ENCODE data around the gene MMP1. TPM values are rescaled to one million over a fixed set of nuclear protein-coding genes. Genes with fewer than 3 reads are reported as not detected.

Gene MMP1
- total RNA-seq, 4 donors from 2014 or later: not detected

- TF ChIP-seq POLR2A (IDR thresholded peaks at IDR 0.05): no peak
- no peak for TF ChIP-seq CTCF (IDR thresholded peaks at IDR 0.05)
- intact Hi-C loops (cut with DNase I; ENCODE audit: low total_unique reads): no loop called here
- 85 to 90% methylated on average over 2 of the region's 2 CpGs for WGBS, 2 donors
- no peak overlapping the region for H3K4me3 ChIP-seq (ENCODE audit: low read depth, poor library complexity, severe bottlenecking)
- DNase-seq (ENCODE audit: low spot score in 2 of 2): no peak
Measured at GRCh38 chr11:102837156-102837555, 39.2 kb upstream of the MMP1 start.

- intact Hi-C loops (cut with DNase I; ENCODE audit: low total_unique reads): no loop called here
Measured at GRCh38 chr11:102836290-102836875, 38.4 kb upstream of the MMP1 start.

GRCh38 chr11:102833731-102834130, 35.8 kb upstream of the MMP1 start:
- no peak for TF ChIP-seq POLR2A (IDR thresholded peaks at IDR 0.05)
- no peak for TF ChIP-seq CTCF (IDR thresholded peaks at IDR 0.05)
- intact Hi-C loops (cut with DNase I; ENCODE audit: low total_unique reads): no loop called here
- 81 to 87% methylated on average over 2 of the region's 2 CpGs for WGBS, 2 donors

More at GRCh38 chr11:102836290-102836875, 38.4 kb upstream of the MMP1 start:
- TF ChIP-seq POLR2A (IDR thresholded peaks at IDR 0.05) (no peak), CTCF (IDR thresholded peaks at IDR 0.05) (no peak)
- DNase-seq (ENCODE audit: low spot score in 2 of 2): no peak
- WGBS, 2 donors: 48 to 49% methylated on average over 3 of the region's 3 CpGs
- H3K4me3 ChIP-seq (ENCODE audit: low read depth, poor library complexity, severe bottlenecking): no peak overlapping the region

GRCh38 chr11:102832612-102833011, 34.7 kb upstream of the MMP1 start:
- 89 to 96% methylated on average over 7 of the region's 7 CpGs for WGBS, 2 donors

More at GRCh38 chr11:102833731-102834130, 35.8 kb upstream of the MMP1 start:
- no peak overlapping the region for H3K4me3 ChIP-seq (ENCODE audit: low read depth, poor library complexity, severe bottlenecking)
- no peak for DNase-seq (ENCODE audit: low spot score in 2 of 2)

GRCh38 chr11:102831489-102832440, 33.8 kb upstream of the MMP1 start:
- TF ChIP-seq CTCF (IDR thresholded peaks at IDR 0.05) (no peak), POLR2A (IDR thresholded peaks at IDR 0.05) (no peak)
- intact Hi-C loops (cut with DNase I; ENCODE audit: low total_unique reads): no loop called here
- H3K4me3 ChIP-seq (ENCODE audit: low read depth, poor library complexity, severe bottlenecking): no peak overlapping the region
- WGBS, 2 donors: 50 to 62% methylated on average over 38 of the region's 38 CpGs
- DNase-seq (ENCODE audit: low spot score in 2 of 2): peak; percentile 32 to 88

More at GRCh38 chr11:102832612-102833011, 34.7 kb upstream of the MMP1 start:
- TF ChIP-seq POLR2A (IDR thresholded peaks at IDR 0.05): no peak
- no peak for TF ChIP-seq CTCF (IDR thresholded peaks at IDR 0.05)
- no peak overlapping the region for H3K4me3 ChIP-seq (ENCODE audit: low read depth, poor library complexity, severe bottlenecking)
- intact Hi-C loops (cut with DNase I; ENCODE audit: low total_unique reads): no loop called here
- DNase-seq (ENCODE audit: low spot score in 2 of 2): no peak
